Small intestine (tissue), 7 donors: ENCODE data around the gene POLR3E. TPM values are rescaled to one million over a fixed set of nuclear protein-coding genes. Genes with fewer than 3 reads are reported as not detected.

ENCODE experiments used
- DNase-seq, 2 donors: peaks; one replicate each; pipeline versions ENCODE4 v3.0.0 to v3.0.0-alpha.2; 2013
- FAIRE-seq: peaks from 2 replicates; lab custom pipeline; 2012; peaks lifted over from hg19 to GRCh38; lab: Jason Lieb, UNC
- H3K27ac ChIP-seq, 3 donors: one replicate each; pipeline ENCODE4 v1.5.1; 2013; ENCODE audit warnings: low read length in 2 of 3, mild to moderate bottlenecking in 2 of 3, control low read depth in 1 of 3, inconsistent platforms in 1 of 3, low read depth in 1 of 3, moderate library complexity in 1 of 3
- H3K27me3 ChIP-seq, 3 donors: one replicate each; pipeline ENCODE4 v1.6.1; 2013; ENCODE audit warnings: low read length in 3 of 3, inconsistent platforms in 1 of 3; ENCODE audit not compliant: control insufficient read depth in 3 of 3, insufficient read depth in 3 of 3
- H3K36me3 ChIP-seq, 3 donors: one replicate each; pipeline ENCODE4 v1.6.1; 2013; ENCODE audit warnings: low read length in 3 of 3, inconsistent platforms in 1 of 3, low read depth in 1 of 3, mild to moderate bottlenecking in 1 of 3, moderate library complexity in 1 of 3; ENCODE audit not compliant: control insufficient read depth in 3 of 3, insufficient read depth in 2 of 3
- H3K4me1 ChIP-seq, 3 donors: one replicate each; pipeline ENCODE4 v1.6.1; 2013; ENCODE audit warnings: low read length in 2 of 3, inconsistent platforms in 1 of 3, low read depth in 1 of 3, mild to moderate bottlenecking in 1 of 3, moderate library complexity in 1 of 3; ENCODE audit not compliant: control insufficient read depth in 3 of 3, insufficient read depth in 2 of 3
- H3K4me3 ChIP-seq, 3 donors: one replicate each; pipeline ENCODE4 v1.5.1; 2013; ENCODE audit warnings: low read length in 3 of 3, control low read depth in 1 of 3, inconsistent platforms in 1 of 3, low read depth in 1 of 3, mild to moderate bottlenecking in 1 of 3, moderate library complexity in 1 of 3
- H3K9me3 ChIP-seq, 2 donors: one replicate each; pipeline ENCODE4 v1.6.1; 2013; ENCODE audit warnings: low read depth in 1 of 2, low read length in 1 of 2; ENCODE audit not compliant: control insufficient read depth in 2 of 2, insufficient read depth in 1 of 2
- WGBS, 3 donors: extraction: QIAGEN DNeasy Blood & Tissue Kit; methylation state at CpG; one replicate each; pipeline ENCODE4 v1.1.7; 2013; 5-methylcytosine and 5-hydroxymethylcytosine counted together
- polyA plus RNA-seq, 4 donors: library from polyadenylated mRNA; stranded (reverse) in 3 of 4; unstranded in 1 of 4; fragments of 200-250 nt in 3 of 4; fragments of 120-200 nt in 1 of 4; gene quantifications; one replicate each; pipeline versions ENCODE4 v1.2.1 to v1.2.3, GENCODE V29; 2013
- donor health status: healthy with polysubstance abuse.
- donor health status: control.
- donor health status: control.
- donor health status: Bipolar disorder and iron deficiency.
- donor health status: healthy.

The POLR3E gene
- polyA plus RNA-seq, 4 donors = 14.3 to 53.9 (median 21.3) TPM

GRCh38 chr16:22322741-22323140 is 25.5 kb downstream of the POLR3E start:
- H3K4me1 ChIP-seq = peaks cover 0 to 3% (median 0%) of the 10 kb centered on the region in 3 donors
- FAIRE-seq (no peak), DNase-seq (no peak)
- H3K36me3 ChIP-seq = peaks cover 28 to 81% (median 32%) of the 10 kb centered on the region in 3 donors
- 92 to 96% (median 95%) methylated on average over 15 to 17 of the region's 17 CpGs for WGBS, 3 donors
- H3K9me3 ChIP-seq = no peaks in the 10 kb centered on the region
- no peak overlapping the region for H3K27ac ChIP-seq
- no peaks in the 10 kb centered on the region for H3K27me3 ChIP-seq
- H3K4me3 ChIP-seq = no peak overlapping the region

- peaks cover 27 to 82% (median 37%) of the 10 kb centered on the region in 3 donors for H3K36me3 ChIP-seq
- no peak overlapping the region for H3K4me3 ChIP-seq
- no peaks in the 10 kb centered on the region for H3K27me3 ChIP-seq
- 90 to 92% (median 91%) methylated on average over 11 to 12 of the region's 12 CpGs for WGBS, 3 donors
- no peak for DNase-seq
- no peak overlapping the region for H3K27ac ChIP-seq
- FAIRE-seq = no peak
- peaks cover 0 to 3% (median 0%) of the 10 kb centered on the region in 3 donors for H3K4me1 ChIP-seq
- H3K9me3 ChIP-seq = no peaks in the 10 kb centered on the region
These were observed 26.2 kb downstream of the POLR3E start for GRCh38 chr16:22323173-22323958.

- no peak overlapping the region for H3K4me3 ChIP-seq
- peaks cover 0 to 3% (median 0%) of the 10 kb centered on the region in 3 donors for H3K4me1 ChIP-seq
- no peak overlapping the region for H3K27ac ChIP-seq
- no peaks in the 10 kb centered on the region for H3K27me3 ChIP-seq
- no peak for DNase-seq
- no peak for FAIRE-seq
- no peaks in the 10 kb centered on the region for H3K9me3 ChIP-seq
- H3K36me3 ChIP-seq = peaks cover 25 to 82% (median 37%) of the 10 kb centered on the region in 3 donors
- 90 to 95% (median 93%) methylated on average over 24 of the region's 24 CpGs for WGBS, 3 donors
These were observed 27.0 kb downstream of the POLR3E start for GRCh38 chr16:22323959-22324786.

- WGBS, 3 donors = 94 to 96% (median 95%) methylated on average over 19 of the region's 19 CpGs
- Histone ChIP-seq H3K27ac (no peak overlapping the region), H3K4me3 (no peak overlapping the region), H3K36me3 (peaks cover 24 to 86% (median 39%) of the 10 kb centered on the region in 3 donors), H3K9me3 (no peaks in the 10 kb centered on the region), H3K27me3 (no peaks in the 10 kb centered on the region), H3K4me1 (peaks cover 0 to 3% (median 0%) of the 10 kb centered on the region in 3 donors)
- DNase-seq (no peak), FAIRE-seq (no peak)
These were observed 27.8 kb downstream of the POLR3E start for GRCh38 chr16:22324787-22325597.

GRCh38 chr16:22325598-22326368 is 28.6 kb downstream of the POLR3E start:
- H3K4me3 ChIP-seq = no peak overlapping the region

GRCh38 chr16:22326369-22326652 is 29.1 kb downstream of the POLR3E start:
- Histone ChIP-seq H3K27me3 (no peaks in the 10 kb centered on the region), H3K9me3 (no peaks in the 10 kb centered on the region), H3K36me3 (peaks cover 26 to 84% (median 40%) of the 10 kb centered on the region in 3 donors), H3K4me1 (peaks cover 0 to 3% (median 0%) of the 10 kb centered on the region in 3 donors), H3K27ac (no peak overlapping the region), H3K4me3 (no peak overlapping the region)
- 75 to 84% (median 80%) methylated on average over 4 of the region's 4 CpGs for WGBS, 3 donors
- no peak for DNase-seq
- no peak for FAIRE-seq

More at GRCh38 chr16:22325598-22326368, 28.6 kb downstream of the POLR3E start:
- no peak overlapping the region for H3K27ac ChIP-seq
- H3K27me3 ChIP-seq = no peaks in the 10 kb centered on the region
- H3K9me3 ChIP-seq = no peaks in the 10 kb centered on the region
- peaks cover 0 to 3% (median 0%) of the 10 kb centered on the region in 3 donors for H3K4me1 ChIP-seq
- peaks cover 26 to 88% (median 39%) of the 10 kb centered on the region in 3 donors for H3K36me3 ChIP-seq
- DNase-seq (no peak), FAIRE-seq (no peak)
- WGBS, 3 donors = 94 to 95% (median 94%) methylated on average over 37 to 46 of the region's 46 CpGs

GRCh38 chr16:22326771-22327445 is 29.7 kb downstream of the POLR3E start:
- DNase-seq (no peak), FAIRE-seq (no peak)
- Histone ChIP-seq H3K4me1 (no peaks in the 10 kb centered on the region), H3K4me3 (no peak overlapping the region), H3K27ac (no peak overlapping the region), H3K9me3 (no peaks in the 10 kb centered on the region), H3K36me3 (peaks cover 29 to 80% (median 40%) of the 10 kb centered on the region in 3 donors), H3K27me3 (no peaks in the 10 kb centered on the region)
- 87 to 95% (median 89%) methylated on average over 13 of the region's 13 CpGs for WGBS, 3 donors
